Fibroblast of pulmonary artery (primary cell): ENCODE measurements around the gene IRS2.
"Not testable (repeated sequence)": the region's sequence is repeated elsewhere in the genome, so short reads cannot be mapped to it uniquely, and the experiment has no call there.

Experiments used
- DNase-seq: peaks from one replicate; pipeline ENCODE4 v3.0.0-alpha.2; 2010; ENCODE audit warnings: low read depth
- H3K4me3 ChIP-seq: replicated peaks from 2 replicates; pipeline ENCODE4 v1.5.1; 2011; ENCODE audit warnings: low read depth, mild to moderate bottlenecking, control low read depth, low read length, moderate library complexity
- TF ChIP-seq, protein P1 (sequence below): IDR thresholded peaks from 2 replicates; pipeline ENCODE4 v1.5.1; 2011; ENCODE audit warnings: mild to moderate bottlenecking, control low read depth, low read length, inconsistent platforms; ENCODE audit errors: missing control alignments

The IRS2 gene, protein sequence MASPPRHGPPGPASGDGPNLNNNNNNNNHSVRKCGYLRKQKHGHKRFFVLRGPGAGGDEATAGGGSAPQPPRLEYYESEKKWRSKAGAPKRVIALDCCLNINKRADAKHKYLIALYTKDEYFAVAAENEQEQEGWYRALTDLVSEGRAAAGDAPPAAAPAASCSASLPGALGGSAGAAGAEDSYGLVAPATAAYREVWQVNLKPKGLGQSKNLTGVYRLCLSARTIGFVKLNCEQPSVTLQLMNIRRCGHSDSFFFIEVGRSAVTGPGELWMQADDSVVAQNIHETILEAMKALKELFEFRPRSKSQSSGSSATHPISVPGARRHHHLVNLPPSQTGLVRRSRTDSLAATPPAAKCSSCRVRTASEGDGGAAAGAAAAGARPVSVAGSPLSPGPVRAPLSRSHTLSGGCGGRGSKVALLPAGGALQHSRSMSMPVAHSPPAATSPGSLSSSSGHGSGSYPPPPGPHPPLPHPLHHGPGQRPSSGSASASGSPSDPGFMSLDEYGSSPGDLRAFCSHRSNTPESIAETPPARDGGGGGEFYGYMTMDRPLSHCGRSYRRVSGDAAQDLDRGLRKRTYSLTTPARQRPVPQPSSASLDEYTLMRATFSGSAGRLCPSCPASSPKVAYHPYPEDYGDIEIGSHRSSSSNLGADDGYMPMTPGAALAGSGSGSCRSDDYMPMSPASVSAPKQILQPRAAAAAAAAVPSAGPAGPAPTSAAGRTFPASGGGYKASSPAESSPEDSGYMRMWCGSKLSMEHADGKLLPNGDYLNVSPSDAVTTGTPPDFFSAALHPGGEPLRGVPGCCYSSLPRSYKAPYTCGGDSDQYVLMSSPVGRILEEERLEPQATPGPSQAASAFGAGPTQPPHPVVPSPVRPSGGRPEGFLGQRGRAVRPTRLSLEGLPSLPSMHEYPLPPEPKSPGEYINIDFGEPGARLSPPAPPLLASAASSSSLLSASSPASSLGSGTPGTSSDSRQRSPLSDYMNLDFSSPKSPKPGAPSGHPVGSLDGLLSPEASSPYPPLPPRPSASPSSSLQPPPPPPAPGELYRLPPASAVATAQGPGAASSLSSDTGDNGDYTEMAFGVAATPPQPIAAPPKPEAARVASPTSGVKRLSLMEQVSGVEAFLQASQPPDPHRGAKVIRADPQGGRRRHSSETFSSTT (N-terminal part only)

DNA sequence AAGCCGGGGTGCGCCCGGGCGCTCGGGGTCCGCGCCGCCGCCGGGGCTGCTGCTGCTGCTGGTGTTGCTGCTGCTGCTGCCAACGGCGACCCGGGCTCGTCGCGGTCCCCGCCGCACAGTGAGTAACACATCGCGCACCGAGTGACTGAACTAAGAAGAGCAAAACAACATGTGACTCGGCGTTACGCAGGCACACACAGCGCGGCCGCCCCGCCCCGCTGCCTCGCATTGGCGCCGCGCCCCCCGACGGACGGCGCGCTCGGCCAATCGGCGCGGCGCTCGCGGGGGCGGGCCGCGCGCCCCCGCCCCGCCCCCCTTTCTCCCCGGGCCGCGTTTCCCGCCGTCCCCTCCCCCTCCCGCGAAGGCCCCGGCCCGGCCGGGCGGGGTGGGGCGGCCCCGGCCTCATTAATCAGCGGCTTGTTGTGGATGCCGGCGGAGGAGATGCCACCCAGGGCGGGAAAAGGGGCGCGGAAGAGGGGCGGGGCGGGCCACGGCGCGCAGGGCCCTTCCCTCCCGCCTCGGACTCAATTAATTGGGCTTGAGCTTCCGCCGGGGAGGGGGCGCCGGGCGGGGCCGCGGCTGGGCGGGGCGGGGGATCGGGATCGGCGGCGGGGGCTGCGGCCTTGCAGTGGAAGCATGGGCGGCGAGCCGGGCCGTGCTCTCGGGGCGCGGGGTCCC, at the start of gene IRS2:
TSS of gene IRS2 (minus strand) at position 127 of the 678 bp plus-strand sequence. CDS start 530 bp downstream, outside the sequence.
- DNase-seq: peak; percentile 95
- peak within 1 kb of the TSS; percentile 67 for H3K4me3 ChIP-seq
- TF ChIP-seq, protein P1, sequence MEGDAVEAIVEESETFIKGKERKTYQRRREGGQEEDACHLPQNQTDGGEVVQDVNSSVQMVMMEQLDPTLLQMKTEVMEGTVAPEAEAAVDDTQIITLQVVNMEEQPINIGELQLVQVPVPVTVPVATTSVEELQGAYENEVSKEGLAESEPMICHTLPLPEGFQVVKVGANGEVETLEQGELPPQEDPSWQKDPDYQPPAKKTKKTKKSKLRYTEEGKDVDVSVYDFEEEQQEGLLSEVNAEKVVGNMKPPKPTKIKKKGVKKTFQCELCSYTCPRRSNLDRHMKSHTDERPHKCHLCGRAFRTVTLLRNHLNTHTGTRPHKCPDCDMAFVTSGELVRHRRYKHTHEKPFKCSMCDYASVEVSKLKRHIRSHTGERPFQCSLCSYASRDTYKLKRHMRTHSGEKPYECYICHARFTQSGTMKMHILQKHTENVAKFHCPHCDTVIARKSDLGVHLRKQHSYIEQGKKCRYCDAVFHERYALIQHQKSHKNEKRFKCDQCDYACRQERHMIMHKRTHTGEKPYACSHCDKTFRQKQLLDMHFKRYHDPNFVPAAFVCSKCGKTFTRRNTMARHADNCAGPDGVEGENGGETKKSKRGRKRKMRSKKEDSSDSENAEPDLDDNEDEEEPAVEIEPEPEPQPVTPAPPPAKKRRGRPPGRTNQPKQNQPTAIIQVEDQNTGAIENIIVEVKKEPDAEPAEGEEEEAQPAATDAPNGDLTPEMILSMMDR: no peak

DNA sequence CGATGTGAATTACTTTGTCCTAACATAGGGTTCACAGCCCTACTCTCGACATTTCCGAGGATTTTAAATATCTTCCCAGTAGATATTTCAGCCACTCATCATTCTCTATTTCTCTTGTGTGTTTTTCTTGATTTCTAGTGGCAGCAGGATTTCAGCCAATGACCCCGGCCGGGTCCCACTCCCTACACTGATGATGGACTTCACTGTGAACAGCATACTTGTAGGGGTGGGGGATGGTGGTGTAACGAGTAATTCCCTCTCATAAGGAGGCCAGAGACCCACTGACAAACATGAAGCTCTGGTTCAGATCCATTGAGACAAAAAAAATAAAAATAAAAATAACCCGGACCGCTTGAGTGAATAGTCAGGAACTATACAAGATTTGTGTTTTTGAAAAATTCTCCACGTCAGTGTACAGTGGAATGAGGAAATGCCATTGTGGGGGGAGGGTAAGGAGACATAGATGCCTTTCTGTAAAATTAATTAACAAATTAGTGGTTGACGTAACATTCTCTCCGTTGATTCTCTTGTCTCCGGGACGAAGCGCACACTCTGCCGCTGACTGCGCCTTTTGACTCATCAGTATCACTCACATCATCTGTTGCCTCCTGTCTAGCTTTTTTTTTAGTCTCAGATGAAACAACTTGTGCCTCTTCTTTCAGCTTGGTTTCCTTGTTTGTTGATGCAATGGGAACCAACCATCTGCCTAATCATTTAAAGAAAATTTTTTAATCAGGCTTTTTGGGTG, 48.8 kb upstream of the IRS2 start:
- DNase-seq: peak; percentile 4
- TF ChIP-seq, protein P1: no peak
- H3K4me3 ChIP-seq: no peak overlapping the region

DNA sequence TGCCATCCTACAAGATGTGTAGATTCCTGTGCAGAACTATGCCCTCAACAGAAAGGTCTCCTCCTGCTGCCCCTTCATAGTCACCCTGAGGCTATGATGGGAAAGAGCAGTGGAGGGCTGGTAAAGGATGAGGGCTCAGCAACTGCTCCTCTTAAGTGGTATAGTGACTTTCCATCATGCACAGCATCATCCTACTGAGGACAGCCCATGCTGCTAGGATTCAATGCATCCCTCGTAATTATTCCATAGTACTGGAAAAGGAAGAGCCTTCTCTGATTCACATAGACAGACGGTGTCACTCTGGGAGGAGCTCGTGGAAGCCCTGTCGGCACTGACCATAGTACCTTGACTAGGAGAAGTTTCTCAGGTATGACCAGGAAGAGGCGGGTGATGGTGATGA, 47.6 kb upstream of the IRS2 start:
- TF ChIP-seq, protein P1: no peak
- no peak for DNase-seq
- H3K4me3 ChIP-seq: no peak overlapping the region

DNA sequence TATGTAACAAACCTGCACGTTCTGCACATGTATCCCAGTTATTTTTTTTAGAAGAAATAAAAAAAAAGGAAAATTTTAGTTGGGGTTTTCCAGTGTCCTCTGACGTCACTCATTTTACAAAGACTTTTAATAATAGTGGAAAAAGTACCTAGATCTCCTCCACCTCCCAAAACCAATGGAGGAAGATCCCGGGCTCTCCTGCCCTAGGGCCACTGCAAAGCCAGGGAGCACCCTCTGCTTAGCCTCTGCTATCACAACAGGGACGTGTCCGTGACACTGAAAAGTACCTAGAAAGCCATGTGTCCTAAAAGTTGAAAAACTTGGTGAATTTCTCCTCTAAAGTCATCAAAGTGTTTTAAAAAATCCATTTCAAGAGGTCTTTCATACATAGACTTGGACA, 46.7 kb upstream of the IRS2 start:
- no peak overlapping the region for H3K4me3 ChIP-seq
- TF ChIP-seq, protein P1: no peak
- no peak for DNase-seq

DNA sequence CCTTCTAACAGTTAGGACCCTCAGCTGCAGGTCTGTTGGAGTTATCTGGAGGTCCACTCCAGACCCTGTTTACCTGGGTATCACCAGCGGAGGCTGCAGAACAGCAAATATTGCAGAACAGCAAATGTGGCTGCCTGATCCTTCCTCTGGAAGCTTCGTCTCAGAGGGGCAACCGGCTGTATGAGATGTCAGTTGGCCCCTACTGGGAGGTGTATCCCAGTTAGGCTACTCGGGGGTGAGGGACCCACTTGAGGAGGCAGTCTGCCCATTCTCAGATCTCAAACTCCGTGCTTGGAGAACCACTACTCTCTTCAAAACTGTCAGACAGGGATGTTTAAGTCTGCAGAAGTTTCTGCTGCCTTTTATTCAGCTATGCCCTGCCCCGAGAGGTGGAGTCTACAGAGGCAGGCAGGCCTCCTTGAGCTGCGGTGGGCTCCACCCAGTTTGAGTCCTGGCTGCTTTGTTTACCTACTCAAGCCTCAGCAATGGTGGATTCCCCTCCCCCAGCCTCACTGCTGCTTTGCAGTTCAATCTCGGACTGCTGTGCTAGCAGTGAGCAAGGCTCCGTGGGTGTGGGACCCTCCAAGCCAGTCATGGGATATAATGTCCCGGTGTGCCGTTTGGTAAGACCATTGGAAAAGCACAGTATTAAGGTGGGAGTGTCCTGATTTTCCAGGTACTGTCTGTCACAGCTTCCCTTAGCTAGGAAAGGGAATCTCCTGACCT, 42.4 kb upstream of the IRS2 start:
- DNase-seq, H3K4me3 ChIP-seq: not testable (repeated sequence)

DNA sequence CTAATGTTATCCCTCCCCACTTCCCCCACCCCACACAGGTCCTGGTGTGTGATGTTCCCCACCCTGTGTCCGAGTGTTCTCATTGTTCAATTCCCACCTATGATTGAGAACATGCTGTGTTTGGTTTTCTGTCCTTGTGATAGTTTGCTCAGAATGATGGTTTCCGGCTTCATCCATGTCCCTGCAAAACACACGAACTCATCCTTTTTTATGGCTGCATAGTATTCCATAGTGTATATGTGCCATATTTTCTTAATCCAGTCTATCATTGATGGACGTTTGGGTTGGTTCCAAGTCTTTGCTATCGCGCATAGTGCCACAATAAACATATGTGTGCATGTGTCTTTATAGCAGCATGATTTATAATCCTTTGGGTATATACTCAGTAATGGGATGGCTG, 36.8 kb upstream of the IRS2 start:
- not testable (repeated sequence) for H3K4me3 ChIP-seq, DNase-seq
